Neural cell (in vitro differentiated cells): ENCODE measurements around the gene ACIN1.

Experiments used
- CTCF ChIP-seq: fragments of 450-650 bp; IDR thresholded peaks from 2 replicates; pipeline ENCODE4 v1.5.1; 2014; ENCODE audit warnings: antibody characterized with exemption, mild to moderate bottlenecking, moderate library complexity; ENCODE audit not compliant: poor library complexity, severe bottlenecking
- EP300 ChIP-seq: fragments of 450-650 bp; conservative IDR thresholded peaks from 2 replicates; pipeline ENCODE4 v1.6.1; 2014; ENCODE audit warnings: antibody characterized with exemption, mild to moderate bottlenecking, moderate library complexity; ENCODE audit not compliant: poor library complexity, severe bottlenecking
- EZH2 ChIP-seq: fragments of 200-600, 300-800 bp; shearing (Covaris generic), sonication (generic); IDR thresholded peaks from 2 replicates; pipeline ENCODE4 v1.6.1; 2014; ENCODE audit warnings: antibody characterized with exemption, low read length, borderline replicate concordance, mild to moderate bottlenecking; ENCODE audit not compliant: insufficient read depth, poor library complexity, severe bottlenecking
- MXI1 ChIP-seq: fragments of 450-650 bp; conservative IDR thresholded peaks from 2 replicates; pipeline ENCODE4 v1.6.1; 2014; ENCODE audit warnings: antibody characterized with exemption, mild to moderate bottlenecking; ENCODE audit not compliant: poor library complexity, severe bottlenecking
- RAD21 ChIP-seq: fragments of 450-650 bp; conservative IDR thresholded peaks from 2 replicates; pipeline ENCODE4 v1.6.1; 2014; ENCODE audit warnings: antibody characterized with exemption, mild to moderate bottlenecking, moderate library complexity

- TF ChIP-seq EZH2 (no peak), CTCF (no peak), RAD21 (no peak), EP300 (no peak), MXI1 (no peak)
Measured at GRCh38 chr14:23040100-23040499, 54.8 kb downstream of the ACIN1 start.
